ENCODE measurements around the gene CRACR2A.
A peak's percentile ranks its signal among the peaks of the same experiment; 100 is the strongest.

The CRACR2A gene

GRCh38 chr12:3615862-3616261, 137.0 kb downstream of the CRACR2A start:
- peaks cover 0 to 3% (median 0%) of the 10 kb centered on the region in 11 experiments; a peak in 1 of 22 replicates for H4K20me1 ChIP-seq
- no peak overlapping the region for H3K4me3 ChIP-seq
- no peak for TF ChIP-seq Cebpa-rat (IDR thresholded peaks at IDR 0.05)
- peaks cover 0 to 20% (median 10%) of the 10 kb centered on the region in 10 experiments; a peak in 10 of 20 replicates for H3K4me1 ChIP-seq
- H3K4me2 ChIP-seq, result no peak overlapping the region
- H3K9ac ChIP-seq, result no peak overlapping the region
- peaks cover 0 to 15% (median 8%) of the 10 kb centered on the region in 11 experiments; a peak in 11 of 22 replicates for H3K9me3 ChIP-seq (replicated peaks in 1 of 11)
- H3K27ac ChIP-seq, result no peak overlapping the region
- no peaks in the 10 kb centered on the region for H3K27me3 ChIP-seq
- peaks cover 46 to 100% (median 91%) of the 10 kb centered on the region in 11 experiments for H3K36me3 ChIP-seq

DNA sequence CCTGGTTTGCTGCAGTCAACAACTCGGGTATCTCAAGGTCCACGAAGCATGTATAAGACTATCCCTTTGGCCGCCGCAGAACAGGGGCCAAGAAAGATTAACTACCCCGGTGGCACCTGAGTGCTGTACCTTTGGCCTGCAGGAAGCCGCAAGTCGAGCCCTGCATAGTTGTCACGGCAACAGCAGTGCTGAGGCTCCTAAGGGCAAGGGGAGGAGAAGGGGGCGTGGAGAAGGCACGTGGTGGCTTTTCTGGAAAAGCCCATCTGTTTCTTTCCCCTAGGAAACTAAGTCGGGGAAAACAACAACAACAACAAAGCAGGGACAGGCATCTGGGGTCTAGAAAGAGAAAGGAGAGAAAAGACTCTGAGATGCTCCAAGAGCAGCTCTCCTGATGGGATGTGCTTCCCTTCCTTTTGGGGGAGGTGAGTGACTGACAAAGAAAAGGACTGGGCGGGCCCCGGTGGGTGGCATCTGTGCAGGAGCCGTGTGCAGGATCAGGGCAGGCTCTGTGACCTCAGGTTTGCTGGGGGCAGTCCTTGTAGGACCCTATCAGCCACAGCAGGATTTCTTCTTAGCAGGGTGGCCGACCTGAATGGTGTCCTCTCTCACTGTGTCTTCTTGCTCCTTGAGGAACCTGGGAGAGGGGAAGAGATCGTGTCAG, 138.0 kb downstream of the CRACR2A start:
- no peak overlapping the region for H3K4me3 ChIP-seq

DNA sequence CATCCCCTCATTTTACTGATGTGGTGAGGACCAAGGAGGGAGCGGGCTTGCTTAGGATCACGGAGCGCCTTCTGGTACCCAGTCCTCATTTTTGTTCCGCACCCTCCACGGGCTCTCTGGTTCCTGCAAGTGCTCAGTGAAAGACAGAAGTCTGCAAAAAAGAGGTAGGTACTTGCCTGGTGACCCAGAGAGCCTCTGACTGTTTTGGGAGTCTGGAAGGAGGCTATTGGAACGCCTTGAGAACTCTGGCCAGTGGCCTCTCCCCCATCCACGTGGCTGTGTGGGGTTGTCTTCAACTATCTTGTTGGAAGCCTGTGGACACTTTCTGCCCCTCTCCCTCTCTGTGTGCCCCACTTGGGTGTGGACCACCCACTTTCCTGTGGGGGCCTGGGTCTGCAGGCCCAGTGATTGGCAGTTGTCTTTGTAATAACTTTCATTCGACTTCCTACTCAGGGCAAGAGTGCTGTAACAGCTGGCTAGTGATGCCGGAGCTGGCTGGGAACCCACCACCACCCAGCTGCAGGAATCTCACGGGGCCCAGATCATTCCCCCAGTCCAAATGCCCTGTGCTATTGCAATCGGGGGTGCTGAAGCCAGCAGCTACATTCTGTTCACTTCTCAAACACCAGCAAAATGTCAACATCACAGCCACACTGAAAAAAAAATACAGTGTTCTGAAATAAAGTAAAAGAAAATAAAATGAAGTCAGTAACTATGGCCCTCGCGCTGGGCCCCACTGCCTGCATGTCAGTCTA, 139.1 kb downstream of the CRACR2A start:
- TF ChIP-seq Cebpa-rat (IDR thresholded peaks at IDR 0.05), result no peak
- Histone ChIP-seq H4K20me1 (peaks cover 0 to under 1% (median 0%) of the 10 kb centered on the region in 11 experiments; a peak in 1 of 22 replicates), H3K9me3 (replicated peaks in 1 of 11) (peaks cover 13 to 36% (median 27%) of the 10 kb centered on the region in 11 experiments), H3K36me3 (peaks cover 38 to 100% (median 85%) of the 10 kb centered on the region in 11 experiments), H3K4me1 (peaks cover 0 to 25% (median 15%) of the 10 kb centered on the region in 10 experiments; a peak in 17 of 20 replicates), H3K27me3 (no peaks in the 10 kb centered on the region), H3K9ac (no peak overlapping the region), H3K4me2 (peak overlapping the region in 3 of 11 experiments; percentile 16 to 25 (median 24); a peak in 3 of 22 replicates), H3K27ac (peak overlapping the region in 2 of 11 experiments; percentile 16 to 34; a peak in 2 of 22 replicates), H3K4me3 (no peak overlapping the region)

More for the DNA sequence above, 138.0 kb downstream of the CRACR2A start:
- Histone ChIP-seq H3K9me3 (replicated peaks in 1 of 11) (peaks cover 5 to 24% (median 16%) of the 10 kb centered on the region in 11 experiments; a peak in 21 of 22 replicates), H3K27ac (peak overlapping the region in 2 of 11 experiments; percentile 16 to 25; a peak in 3 of 22 replicates), H3K27me3 (no peaks in the 10 kb centered on the region), H3K9ac (no peak overlapping the region; a peak in 1 of 22 replicates), H3K4me2 (peak overlapping the region in 3 of 11 experiments; percentile 16 to 25 (median 24); a peak in 4 of 22 replicates), H3K4me1 (peaks cover 0 to 20% (median 10%) of the 10 kb centered on the region in 10 experiments; a peak in 10 of 20 replicates), H4K20me1 (peaks cover 0 to 3% (median 0%) of the 10 kb centered on the region in 11 experiments; a peak in 1 of 22 replicates), H3K36me3 (peaks cover 46 to 100% (median 87%) of the 10 kb centered on the region in 11 experiments)
- no peak for TF ChIP-seq Cebpa-rat (IDR thresholded peaks at IDR 0.05)

- H3K9me3 ChIP-seq (replicated peaks in 1 of 11), result peaks cover 13 to 38% (median 29%) of the 10 kb centered on the region in 11 experiments
- no peak for TF ChIP-seq Cebpa-rat (IDR thresholded peaks at IDR 0.05)
- no peak overlapping the region for H3K4me3 ChIP-seq
- no peaks in the 10 kb centered on the region for H3K27me3 ChIP-seq
- H3K9ac ChIP-seq, result no peak overlapping the region
- H4K20me1 ChIP-seq, result peaks cover 0 to 6% (median 0%) of the 10 kb centered on the region in 11 experiments; a peak in 1 of 22 replicates
- H3K4me1 ChIP-seq, result peaks cover 12 to 42% (median 32%) of the 10 kb centered on the region in 10 experiments
- H3K27ac ChIP-seq, result no peak overlapping the region
- no peak overlapping the region for H3K4me2 ChIP-seq
- H3K36me3 ChIP-seq, result peaks cover 38 to 91% (median 72%) of the 10 kb centered on the region in 11 experiments
Observed at GRCh38 chr12:3611860-3612703, 140.8 kb downstream of the CRACR2A start.

DNA sequence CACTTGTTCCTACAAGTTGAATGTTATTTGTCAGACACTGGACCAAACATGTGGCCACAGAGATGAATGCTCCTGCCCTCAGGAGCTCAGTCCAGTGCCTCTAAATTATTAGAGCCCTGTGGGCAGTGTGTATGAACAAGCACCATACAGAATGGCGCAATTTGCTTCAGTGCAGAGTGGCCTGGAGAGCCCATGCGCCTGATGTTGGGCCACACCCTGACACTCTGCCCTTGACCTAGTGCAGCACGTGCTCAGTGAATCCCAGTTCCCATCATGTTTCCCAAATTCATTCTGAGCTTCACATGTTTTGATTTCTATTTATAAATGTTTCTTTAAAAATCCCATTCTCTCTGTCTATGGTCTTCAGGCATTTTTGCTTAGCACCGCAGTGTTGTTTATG, 145.1 kb downstream of the CRACR2A start:
- H3K4me2 ChIP-seq, result peak overlapping the region; percentile 40 to 91 (median 84)

DNA sequence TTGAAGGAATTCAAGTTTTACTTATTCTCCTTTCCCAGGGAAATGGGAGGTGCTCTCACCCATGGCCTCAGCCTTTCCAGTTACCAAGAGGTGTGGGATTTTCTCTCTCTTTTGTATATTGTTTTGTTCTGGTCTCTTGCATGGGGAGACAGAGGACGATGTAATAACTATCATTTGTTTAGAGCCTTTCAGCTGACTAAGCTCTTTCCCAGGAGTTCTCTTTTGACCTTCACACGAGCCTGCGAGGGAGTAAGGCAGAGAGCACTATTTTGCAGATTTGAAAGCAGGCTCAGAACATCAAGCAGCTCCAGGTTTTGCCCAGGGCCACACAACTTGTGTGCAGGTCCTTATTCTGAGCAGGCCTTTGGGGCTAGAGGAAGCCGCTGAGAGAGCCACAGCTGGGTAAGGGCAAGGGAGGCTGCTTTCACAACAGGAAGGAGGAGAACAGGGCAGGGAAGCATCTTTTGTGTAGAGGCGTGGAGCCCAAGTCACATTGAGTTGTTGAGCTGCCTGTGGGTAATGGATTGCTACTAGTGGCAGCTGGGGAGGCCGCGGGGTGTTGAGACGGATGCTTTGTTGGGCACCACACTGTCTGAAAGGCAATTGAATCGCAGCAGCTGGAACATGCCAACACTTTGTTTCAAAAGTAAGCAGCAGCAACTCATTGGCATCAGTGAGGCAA, 145.7 kb downstream of the CRACR2A start:
- H4K20me1 ChIP-seq, result peaks cover 0 to 21% (median 0%) of the 10 kb centered on the region in 11 experiments; a peak in 2 of 22 replicates
- H3K9me3 ChIP-seq (replicated peaks in 1 of 11), result peaks cover 13 to 36% (median 29%) of the 10 kb centered on the region in 11 experiments

More for the DNA sequence above, 145.1 kb downstream of the CRACR2A start:
- peaks cover 10 to 48% (median 33%) of the 10 kb centered on the region in 11 experiments for H3K36me3 ChIP-seq
- H3K27ac ChIP-seq, result peak overlapping the region in 9 of 11 experiments; percentile 12 to 83 (median 67); a peak in 17 of 22 replicates
- TF ChIP-seq Cebpa-rat (IDR thresholded peaks at IDR 0.05), result no peak
- no peaks in the 10 kb centered on the region for H3K27me3 ChIP-seq
- peaks cover 48 to 66% (median 61%) of the 10 kb centered on the region in 10 experiments for H3K4me1 ChIP-seq
- peaks cover 0 to 21% (median 0%) of the 10 kb centered on the region in 11 experiments; a peak in 2 of 22 replicates for H4K20me1 ChIP-seq
- peaks cover 13 to 38% (median 29%) of the 10 kb centered on the region in 11 experiments for H3K9me3 ChIP-seq (replicated peaks in 1 of 11)
- peak overlapping the region in 6 of 11 experiments; percentile 30 to 61 (median 44); a peak in 8 of 22 replicates for H3K9ac ChIP-seq
- H3K4me3 ChIP-seq, result peak overlapping the region in 1 of 10 experiments; percentile 13; a peak in 1 of 20 replicates

DNA sequence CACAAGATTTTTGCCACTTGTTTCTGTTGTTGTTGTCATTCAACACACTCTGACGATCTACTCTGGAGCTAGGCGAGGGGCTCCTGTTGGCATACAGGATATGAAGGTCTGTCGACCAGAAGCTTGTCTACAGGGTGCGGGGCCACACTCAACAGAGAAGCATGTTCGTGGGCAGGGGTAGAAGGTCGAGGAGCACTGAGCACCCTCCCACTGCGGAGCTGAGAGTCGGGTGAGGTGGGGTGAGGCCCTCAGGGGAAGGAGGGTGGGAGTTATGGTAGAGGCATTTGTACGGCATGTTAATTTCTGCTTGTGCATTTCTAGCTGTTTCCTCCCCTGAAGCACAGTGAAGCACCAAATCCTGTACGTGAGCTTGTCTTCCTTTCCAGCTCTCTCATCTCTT, 146.8 kb downstream of the CRACR2A start:
- Histone ChIP-seq H3K4me3 (no peak overlapping the region), H3K36me3 (peaks cover 5 to 34% (median 17%) of the 10 kb centered on the region in 11 experiments; a peak in 20 of 22 replicates)
- no peak for TF ChIP-seq Cebpa-rat (IDR thresholded peaks at IDR 0.05)

More for the DNA sequence above, 145.7 kb downstream of the CRACR2A start:
- H3K4me1 ChIP-seq, result peaks cover 48 to 66% (median 61%) of the 10 kb centered on the region in 10 experiments
- H3K27ac ChIP-seq, result peak overlapping the region in 9 of 11 experiments; percentile 12 to 83 (median 67); a peak in 17 of 22 replicates
- TF ChIP-seq Cebpa-rat (IDR thresholded peaks at IDR 0.05), result peak in 3 of 11 experiments; percentile 33 to 59 (median 47); a peak in 2 of 22 replicates
- H3K4me2 ChIP-seq, result peak overlapping the region; percentile 40 to 91 (median 84)
- H3K36me3 ChIP-seq, result peaks cover 10 to 44% (median 27%) of the 10 kb centered on the region in 11 experiments
- no peak overlapping the region for H3K4me3 ChIP-seq
- no peaks in the 10 kb centered on the region for H3K27me3 ChIP-seq
- peak overlapping the region in 6 of 11 experiments; percentile 30 to 61 (median 50); a peak in 8 of 22 replicates for H3K9ac ChIP-seq

More for the DNA sequence above, 146.8 kb downstream of the CRACR2A start:
- peaks cover 0 to 21% (median 0%) of the 10 kb centered on the region in 11 experiments; a peak in 2 of 22 replicates for H4K20me1 ChIP-seq
- peak overlapping the region in 7 of 11 experiments; percentile 65 to 83 (median 75); a peak in 13 of 22 replicates for H3K27ac ChIP-seq
- H3K9ac ChIP-seq, result peak overlapping the region in 2 of 11 experiments; percentile 68 to 70; a peak in 2 of 22 replicates
- H3K9me3 ChIP-seq (replicated peaks in 1 of 11), result peaks cover 13 to 26% (median 22%) of the 10 kb centered on the region in 11 experiments
- peak overlapping the region; percentile 40 to 91 (median 84); a peak in 20 of 22 replicates for H3K4me2 ChIP-seq
- no peaks in the 10 kb centered on the region for H3K27me3 ChIP-seq
- peaks cover 48 to 66% (median 61%) of the 10 kb centered on the region in 10 experiments for H3K4me1 ChIP-seq
